Stimulated activated CD4-positive, alpha-beta T cell treated with anti-CD3 and anti-CD28 coated beads, Interleukin-1b, Interleukin-23, amount 100 ng/mL, for 1 hour (primary cell): ENCODE measurements around the gene CDC23.

Experiments
- DNase-seq, 2 donors: peaks; one replicate each; pipeline ENCODE4 v3.0.0-alpha.2; 2020; ENCODE audit warnings: low read depth in 2 of 2

Gene CDC23

DNA sequence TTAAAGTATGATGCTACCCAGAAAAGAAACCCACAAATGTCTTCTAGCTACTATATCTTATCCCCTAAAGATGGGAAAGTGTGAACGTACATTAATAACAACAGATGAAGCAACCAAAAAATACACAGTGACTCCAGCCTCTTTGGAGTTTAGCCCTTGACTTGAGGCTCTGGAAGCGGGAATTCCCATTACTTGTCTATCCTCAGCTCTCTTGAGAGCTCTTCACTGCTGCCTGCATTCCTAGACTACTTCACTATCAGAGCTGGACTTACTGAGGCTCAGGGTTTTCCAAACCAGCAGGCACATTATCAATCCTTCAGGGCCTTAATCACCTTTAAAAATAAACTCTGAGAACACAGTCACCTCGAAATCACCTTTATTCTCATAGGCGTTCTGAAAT is 72.9 kb downstream of the CDC23 start:
- DNase-seq: no peak

GRCh38 chr5:138139781-138140090 is 73.4 kb downstream of the CDC23 start:
- no peak for DNase-seq

GRCh38 chr5:138138949-138139780 is 74.0 kb downstream of the CDC23 start, which contains the start of gene NME5:
Gene NME5 (minus strand): TSS chr5:138139428. CDS start chr5:138138780, 648 bp downstream.
- DNase-seq: no peak
